ENCODE measurements around the gene IGSF6. TPM values are rescaled to one million over a fixed set of nuclear protein-coding genes. Genes with fewer than 3 reads are reported as not detected.

Gene IGSF6
- total and polyA plus RNA-seq, 2 donors (not counting 1 experiment from before 2014, with no cell fraction given) = 0.33 to 1.3 TPM

DNA sequence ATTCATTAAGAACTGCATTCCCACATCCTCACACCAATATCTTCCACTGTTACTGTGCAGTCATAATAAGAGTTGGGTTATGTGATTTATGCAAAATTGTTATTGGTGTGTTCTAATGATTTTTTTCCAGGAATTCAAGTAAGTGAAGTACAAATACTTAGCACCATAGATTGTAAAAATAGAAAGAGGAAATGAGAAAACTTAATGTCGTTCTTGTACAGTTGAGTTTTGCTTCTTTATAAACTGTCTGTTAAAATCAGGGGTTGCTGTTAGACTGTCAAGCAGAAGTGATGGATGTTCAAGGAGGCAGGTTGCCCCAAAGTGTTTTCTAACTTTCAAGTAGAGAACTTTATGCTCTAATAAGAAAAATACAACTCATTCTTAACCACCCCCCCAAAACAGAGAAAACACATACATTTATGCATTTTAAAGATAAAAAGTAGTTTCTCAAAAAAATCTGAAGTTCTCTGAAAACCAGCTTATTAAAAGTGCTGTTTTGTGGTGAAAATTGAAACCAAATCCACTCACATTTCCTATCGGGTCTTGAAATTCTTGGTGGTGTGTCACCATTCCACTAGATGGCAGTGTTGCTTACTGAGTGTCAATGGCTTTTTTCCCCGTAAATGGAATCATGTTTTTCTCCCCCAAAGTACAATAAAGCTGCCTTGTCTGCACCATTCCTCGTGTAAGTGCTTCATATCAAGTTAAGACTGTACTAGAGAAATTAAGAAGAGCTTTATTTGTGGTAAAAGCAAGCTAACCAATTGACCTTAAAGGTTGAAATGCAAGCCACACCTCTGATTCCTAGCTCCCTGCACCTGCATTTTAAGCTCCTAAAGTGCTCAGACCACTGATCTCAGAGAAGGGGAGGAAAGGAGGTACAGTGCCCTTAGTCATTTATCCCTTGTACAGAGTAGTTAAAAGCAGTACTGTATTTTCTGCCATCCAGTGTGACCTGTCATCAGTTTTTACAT is 4.7 kb upstream of the IGSF6 start:
- Histone ChIP-seq H3K4me1 (ENCODE audit: control insufficient read depth in 2 of 2, insufficient read depth in 2 of 2, low read length in 2 of 2) (peaks cover 74 to 77% of the 10 kb centered on the region in 2 donors), H4K20me1 (ENCODE audit: control insufficient read depth, insufficient read depth, low read length, poor library complexity, severe bottlenecking) (no peaks in the 10 kb centered on the region), H3K4me3 (ENCODE audit: control extremely low read depth in 1 of 5, extremely low read depth in 1 of 5, insufficient read depth in 1 of 5, low read depth in 2 of 5, low read length in 4 of 5) (peak overlapping the region in 3 of 5 experiments; percentile 0 to 47 (median 44)), H3K27ac (ENCODE audit: low read length in 2 of 2) (peak overlapping the region; percentile 51 to 78), H3K9ac (ENCODE audit: low read length) (peak overlapping the region; percentile 47), H3K36me3 (replicated peaks in 1 of 2; ENCODE audit: control extremely low read depth in 1 of 2, control insufficient read depth in 1 of 2, extremely low read depth in 1 of 2, insufficient read depth in 2 of 2, low read length in 1 of 2) (peaks cover 0 to 5% of the 10 kb centered on the region in 2 experiments), H2AFZ (ENCODE audit: insufficient read depth, low read depth, low read length, poor library complexity, severe bottlenecking) (peak overlapping the region; percentile 53), H3K4me2 (replicated peaks; ENCODE audit: low read depth, low read length, poor library complexity, severe bottlenecking) (peak overlapping the region; percentile 72), H3K79me2 (ENCODE audit: control insufficient read depth, insufficient read depth, low read length) (peaks cover 15% of the 10 kb centered on the region), H3K27me3 (replicated peaks in 1 of 4; ENCODE audit: control extremely low read depth in 1 of 4, control insufficient read depth in 3 of 4, insufficient read depth in 4 of 4, low read length in 3 of 4) (no peaks in the 10 kb centered on the region), H3K9me3 (ENCODE audit: control extremely low read depth in 1 of 3, control insufficient read depth in 2 of 3, insufficient read depth in 1 of 3, low read length in 2 of 3) (peaks cover 0 to 6% (median 0%) of the 10 kb centered on the region in 3 donors)
- DNase-seq (peak; percentile 81), ATAC-seq (ENCODE audit: low read depth) (peak; percentile 82)
- ChIA-PET CTCF (interaction anchor here (0.6 to 7.8 kb wide), 31 partner anchors 9 to 1778 kb away, joined by 3 to 159 read pairs (median 4); partner anchors contain the start of gene METTL9), POLR2A (interaction anchor here (1.1 kb wide), 1 partner anchor 12 kb away, joined by 4 read pairs; no protein-coding TSS in a partner anchor)
- Mint-ChIP-seq H3K4me3 (peak overlapping the region; percentile 79), H3K27ac (peak overlapping the region; percentile 88), H3K9me3 (ENCODE audit: insufficient read depth) (no peaks in the 10 kb centered on the region), H3K4me1 (peaks cover 82% of the 10 kb centered on the region), H3K27me3 (no peaks in the 10 kb centered on the region)
- intact Hi-C loops (cut with micrococcal nuclease) = loop anchor here (1.0 to 5.0 kb wide), 5 partner anchors 12 to 640 kb away; partner anchors contain the start of genes METTL9 and POLR3E
- TF ChIP-seq, protein P1, sequence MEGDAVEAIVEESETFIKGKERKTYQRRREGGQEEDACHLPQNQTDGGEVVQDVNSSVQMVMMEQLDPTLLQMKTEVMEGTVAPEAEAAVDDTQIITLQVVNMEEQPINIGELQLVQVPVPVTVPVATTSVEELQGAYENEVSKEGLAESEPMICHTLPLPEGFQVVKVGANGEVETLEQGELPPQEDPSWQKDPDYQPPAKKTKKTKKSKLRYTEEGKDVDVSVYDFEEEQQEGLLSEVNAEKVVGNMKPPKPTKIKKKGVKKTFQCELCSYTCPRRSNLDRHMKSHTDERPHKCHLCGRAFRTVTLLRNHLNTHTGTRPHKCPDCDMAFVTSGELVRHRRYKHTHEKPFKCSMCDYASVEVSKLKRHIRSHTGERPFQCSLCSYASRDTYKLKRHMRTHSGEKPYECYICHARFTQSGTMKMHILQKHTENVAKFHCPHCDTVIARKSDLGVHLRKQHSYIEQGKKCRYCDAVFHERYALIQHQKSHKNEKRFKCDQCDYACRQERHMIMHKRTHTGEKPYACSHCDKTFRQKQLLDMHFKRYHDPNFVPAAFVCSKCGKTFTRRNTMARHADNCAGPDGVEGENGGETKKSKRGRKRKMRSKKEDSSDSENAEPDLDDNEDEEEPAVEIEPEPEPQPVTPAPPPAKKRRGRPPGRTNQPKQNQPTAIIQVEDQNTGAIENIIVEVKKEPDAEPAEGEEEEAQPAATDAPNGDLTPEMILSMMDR (IDR thresholded peaks at IDR 0.05) = peak; percentile 92
- TF ChIP-seq EZH2 (IDR thresholded peaks at IDR 0.05; ENCODE audit: borderline replicate concordance, insufficient read depth, low read depth, low read length, poor library complexity, severe bottlenecking) = no peak
- WGBS (ENCODE audit: insufficient coverage) = no CpG with 5 or more reads among the region's 4 CpGs

Measured in B cell (primary cell).